HTERT RPE-1 (cell line): Measurements from ENCODE around the gene TAB2.
"Not testable (repeated sequence)": the region's sequence is repeated elsewhere in the genome, so short reads cannot be mapped to it uniquely, and the experiment has no call there.

Experiments used
- in situ Hi-C: fragments of 300-500 bp; cut with MboI; formaldehyde crosslinking; loops from 4 replicates; pipeline ENCODE4 v1.14.3; 2020; ENCODE audit warnings: low sequenced_read_pairs

TAB2 gene

DNA sequence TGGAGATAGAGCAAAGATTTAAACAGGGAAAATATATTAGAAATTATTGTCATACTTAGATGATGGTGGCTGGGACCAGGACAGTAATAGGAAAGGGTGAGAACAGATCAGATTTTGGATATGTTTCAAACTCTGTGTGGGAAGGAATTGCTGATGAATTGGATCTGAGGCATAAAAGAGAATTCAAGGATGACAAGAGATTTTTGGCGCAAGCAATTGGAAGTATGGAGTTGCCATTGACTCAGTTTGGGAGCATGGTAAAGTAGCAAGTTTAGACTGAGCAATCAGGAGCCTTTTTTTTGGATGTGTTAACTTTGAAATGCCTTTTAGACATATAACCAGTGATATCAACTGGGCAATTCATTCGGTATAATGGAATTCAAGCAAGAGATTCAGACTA, 14.4 kb downstream of the TAB2 start:
- in situ Hi-C loops = no loop called here

- in situ Hi-C loops = no loop called here
Measured at GRCh38 chr6:149332602-149333265, 15.2 kb downstream of the TAB2 start.

DNA sequence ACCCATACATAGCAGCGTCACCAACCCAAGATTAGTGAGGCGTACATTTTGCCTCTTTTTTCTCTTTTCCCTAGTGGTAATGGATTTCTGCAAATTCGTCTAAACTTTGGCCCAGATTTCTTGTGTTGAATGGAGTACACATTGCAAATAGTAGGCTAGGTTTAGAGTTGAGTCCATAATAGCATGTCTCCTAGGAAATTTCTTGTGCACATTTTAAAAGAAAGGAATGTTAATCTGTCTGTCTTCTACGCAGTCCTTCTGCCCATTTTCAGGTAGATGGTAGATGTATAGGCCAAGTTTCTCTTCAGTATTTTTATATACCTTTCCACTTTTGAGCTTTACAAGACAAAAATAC, 15.7 kb downstream of the TAB2 start:
- in situ Hi-C loops = no loop called here

GRCh38 chr6:149334201-149334600, 16.7 kb downstream of the TAB2 start:
- in situ Hi-C loops = no loop called here

DNA sequence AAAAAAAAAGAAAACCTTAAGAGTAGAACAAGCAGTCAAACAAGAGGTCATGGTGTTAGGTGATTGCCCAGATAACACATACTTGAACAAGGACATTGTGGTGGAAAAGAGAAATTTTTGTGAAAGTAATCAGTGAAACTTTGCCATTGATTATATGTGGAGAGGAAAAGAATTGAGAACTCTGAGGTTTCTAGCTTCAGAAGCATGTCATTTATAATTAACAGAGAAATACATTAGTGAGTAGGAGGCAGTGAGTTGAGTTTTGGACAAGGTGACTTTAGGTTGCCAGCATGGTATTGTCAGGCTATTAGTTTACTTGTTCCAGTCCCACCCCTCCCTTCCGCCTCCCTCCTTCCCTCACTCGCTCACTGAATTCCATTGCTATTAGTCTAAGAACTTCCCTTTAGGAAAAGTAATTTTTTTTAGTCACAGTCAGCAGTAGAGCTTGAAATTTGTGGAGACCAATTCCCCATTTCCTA, 17.2 kb downstream of the TAB2 start:
- in situ Hi-C loops = no loop called here

DNA sequence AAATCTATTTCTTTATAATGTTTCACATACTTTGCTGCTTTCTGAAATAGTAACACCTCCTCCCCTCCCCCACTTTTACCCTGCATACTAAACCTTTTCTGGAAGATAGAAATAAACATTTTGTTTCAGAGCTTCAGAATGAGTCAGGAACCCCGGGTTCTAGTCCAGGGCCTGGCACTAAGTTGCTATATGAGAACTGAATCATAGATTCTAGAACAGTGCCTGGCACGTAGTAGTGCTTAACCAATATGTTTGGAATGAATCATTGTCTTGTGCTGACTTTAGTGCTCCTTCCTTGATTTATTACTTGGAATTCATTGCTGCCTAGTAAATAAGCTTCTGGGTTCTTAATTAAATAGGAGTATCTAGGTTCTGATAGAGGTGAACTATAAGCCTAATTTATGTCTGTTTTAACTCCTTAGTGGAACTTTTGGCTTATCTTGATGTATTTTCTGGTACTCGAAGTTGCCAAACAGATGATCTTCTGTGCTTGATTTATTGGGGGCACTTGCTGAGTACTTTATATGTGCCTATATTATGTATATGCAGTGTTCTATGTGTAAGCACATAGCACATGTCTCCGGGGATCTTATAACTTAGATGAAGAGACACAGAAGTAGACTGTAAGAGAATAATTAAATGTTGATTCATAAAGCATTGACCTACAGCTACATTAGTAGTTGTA, 18.6 kb downstream of the TAB2 start:
- in situ Hi-C loops = no loop called here

DNA sequence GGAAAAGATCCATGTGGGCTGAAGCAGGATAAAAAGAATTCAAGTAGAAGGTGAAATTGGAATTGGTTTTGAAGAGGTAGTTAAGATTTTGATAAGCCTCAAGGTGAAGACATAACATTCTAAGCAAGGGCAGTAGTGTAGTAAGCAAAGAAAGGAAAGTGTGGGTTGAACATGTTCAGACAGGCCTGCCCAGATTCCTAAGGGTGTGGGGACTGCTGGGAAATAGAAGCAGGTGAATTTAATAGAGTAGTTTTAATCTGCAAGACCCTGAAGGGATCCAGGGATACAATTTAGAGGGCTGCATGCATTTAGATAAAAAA, 19.1 kb downstream of the TAB2 start:
- in situ Hi-C loops = no loop called here

GRCh38 chr6:149337320-149337719, 19.8 kb downstream of the TAB2 start:
- in situ Hi-C loops = no loop called here

- in situ Hi-C loops = no loop called here
Measured at GRCh38 chr6:149340200-149340599, 22.7 kb downstream of the TAB2 start.

DNA sequence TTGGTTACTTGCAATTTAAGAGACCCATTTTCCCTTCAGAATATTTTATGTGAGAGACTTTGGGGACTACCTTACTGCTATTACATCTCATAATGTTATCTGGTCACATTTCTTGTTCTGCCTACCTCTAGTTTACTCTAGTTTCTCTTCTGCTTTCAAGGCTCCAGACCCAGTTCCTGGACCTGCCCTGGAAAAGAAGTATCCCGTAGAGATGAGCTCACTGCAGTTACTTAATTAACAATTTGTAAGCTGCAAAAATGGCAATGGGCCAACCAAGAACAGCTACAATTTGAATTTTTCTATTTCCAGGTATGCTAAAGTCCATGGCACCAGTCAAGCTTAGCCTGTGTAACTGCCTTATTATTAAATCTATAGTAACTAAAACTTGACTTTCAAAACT, 25.0 kb downstream of the TAB2 start:
- in situ Hi-C loops = no loop called here

DNA sequence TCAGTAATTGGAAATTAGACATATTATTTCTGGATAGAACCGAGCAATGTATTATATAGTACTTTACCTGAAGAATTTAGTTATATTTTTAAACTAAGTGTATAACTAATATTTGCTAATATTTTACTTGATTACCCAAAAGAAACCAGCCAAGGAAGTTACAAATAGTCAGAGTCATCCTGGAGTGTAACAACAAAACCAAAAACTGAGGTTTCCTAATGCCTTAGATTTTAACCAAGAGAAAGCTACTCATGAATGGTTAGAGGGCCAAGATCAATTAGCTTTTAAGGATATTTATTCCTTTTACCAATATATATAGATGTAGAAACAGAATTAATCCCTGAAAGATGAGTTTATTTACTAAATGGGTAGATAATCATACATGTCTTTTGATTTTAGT, 26.0 kb downstream of the TAB2 start:
- in situ Hi-C loops = no loop called here

DNA sequence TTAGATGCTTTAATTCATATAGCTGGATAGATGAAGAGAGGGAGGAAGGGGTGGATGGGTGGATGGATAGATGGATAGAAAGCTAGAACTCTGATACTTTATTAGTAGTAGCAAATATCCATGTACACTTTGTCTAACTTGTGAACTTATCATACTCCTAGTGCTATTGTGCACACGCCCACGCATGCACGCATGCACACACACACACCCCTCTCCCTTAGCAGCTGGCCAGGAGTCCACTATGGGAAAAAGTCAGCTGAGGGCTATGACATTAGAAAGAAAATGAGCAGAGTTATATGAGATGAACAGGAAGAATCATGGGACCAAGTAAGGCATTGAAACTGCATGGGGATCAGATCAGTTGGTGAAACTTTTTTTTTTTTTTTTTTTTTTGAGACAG, 28.6 kb downstream of the TAB2 start:
- in situ Hi-C loops = no loop called here

GRCh38 chr6:149347067-149347466, 29.6 kb downstream of the TAB2 start:
- in situ Hi-C loops = no loop called here

DNA sequence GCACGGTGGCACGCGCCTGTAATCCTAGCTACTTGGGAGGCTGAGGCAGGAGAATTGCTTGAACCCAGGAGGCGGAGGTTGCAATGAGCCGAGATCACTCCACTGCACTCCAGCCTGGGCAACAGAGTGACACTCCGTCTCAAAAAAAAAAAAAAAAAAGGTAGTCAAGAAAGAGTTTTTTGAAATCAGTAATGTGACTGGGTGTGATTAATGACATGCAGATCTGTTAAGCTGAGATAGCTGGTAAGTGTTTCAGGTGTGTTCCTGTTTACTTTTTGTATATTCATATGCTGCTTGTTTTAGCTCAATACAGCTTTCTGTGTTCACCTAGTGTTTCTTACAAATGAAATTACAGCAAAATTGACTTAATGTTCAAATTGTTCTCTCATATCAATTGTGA, 31.8 kb downstream of the TAB2 start:
- in situ Hi-C loops = not testable (repeated sequence)

DNA sequence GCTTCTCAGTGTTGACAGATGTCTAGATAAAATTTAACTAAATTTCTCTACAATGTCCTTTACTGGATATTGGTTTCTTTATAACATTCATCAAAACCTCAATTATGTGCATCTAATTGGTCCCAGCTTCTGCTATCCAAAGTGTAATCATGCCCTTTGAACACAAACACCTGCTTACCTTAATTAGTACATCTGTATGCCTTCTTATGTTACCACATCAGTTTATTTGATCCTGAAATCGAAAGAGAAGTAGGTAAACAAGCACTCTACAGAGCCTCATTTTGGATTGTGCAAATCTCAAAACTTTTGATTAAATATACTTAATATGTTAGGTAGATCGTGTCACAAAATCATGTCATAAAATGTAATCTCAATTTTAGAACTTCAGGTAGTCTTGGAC, 36.5 kb downstream of the TAB2 start:
- in situ Hi-C loops = no loop called here

DNA sequence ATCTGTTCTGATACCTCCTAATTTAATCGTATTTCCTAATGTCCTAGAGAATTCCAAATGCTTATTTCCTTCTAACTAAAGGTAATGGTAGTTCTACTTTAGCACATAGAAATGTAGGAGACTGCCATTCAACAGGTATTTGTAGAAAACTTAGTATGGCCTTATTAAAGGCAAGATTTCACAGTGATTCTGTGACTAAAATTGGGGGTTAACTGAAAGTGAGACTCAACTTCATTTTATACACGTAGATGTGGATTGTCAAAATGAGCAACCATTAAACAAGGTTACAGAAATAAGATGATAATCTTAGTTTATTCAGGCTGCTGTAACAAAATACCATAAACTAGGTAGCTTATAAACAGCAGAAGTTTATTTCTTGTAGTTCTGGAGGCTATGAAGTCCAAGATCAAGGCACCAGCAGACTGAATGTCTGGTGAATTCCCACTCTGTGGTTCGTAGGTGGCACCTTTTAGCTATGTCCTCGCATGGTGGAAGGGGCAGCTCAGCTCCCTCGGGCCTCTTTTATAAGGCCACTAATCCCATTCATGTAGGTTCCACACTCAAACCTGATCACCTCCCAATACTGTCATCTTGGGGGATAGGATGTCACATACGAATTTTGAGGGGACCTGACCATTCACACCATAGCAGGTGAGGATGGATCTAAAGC, 38.7 kb downstream of the TAB2 start:
- in situ Hi-C loops = no loop called here

DNA sequence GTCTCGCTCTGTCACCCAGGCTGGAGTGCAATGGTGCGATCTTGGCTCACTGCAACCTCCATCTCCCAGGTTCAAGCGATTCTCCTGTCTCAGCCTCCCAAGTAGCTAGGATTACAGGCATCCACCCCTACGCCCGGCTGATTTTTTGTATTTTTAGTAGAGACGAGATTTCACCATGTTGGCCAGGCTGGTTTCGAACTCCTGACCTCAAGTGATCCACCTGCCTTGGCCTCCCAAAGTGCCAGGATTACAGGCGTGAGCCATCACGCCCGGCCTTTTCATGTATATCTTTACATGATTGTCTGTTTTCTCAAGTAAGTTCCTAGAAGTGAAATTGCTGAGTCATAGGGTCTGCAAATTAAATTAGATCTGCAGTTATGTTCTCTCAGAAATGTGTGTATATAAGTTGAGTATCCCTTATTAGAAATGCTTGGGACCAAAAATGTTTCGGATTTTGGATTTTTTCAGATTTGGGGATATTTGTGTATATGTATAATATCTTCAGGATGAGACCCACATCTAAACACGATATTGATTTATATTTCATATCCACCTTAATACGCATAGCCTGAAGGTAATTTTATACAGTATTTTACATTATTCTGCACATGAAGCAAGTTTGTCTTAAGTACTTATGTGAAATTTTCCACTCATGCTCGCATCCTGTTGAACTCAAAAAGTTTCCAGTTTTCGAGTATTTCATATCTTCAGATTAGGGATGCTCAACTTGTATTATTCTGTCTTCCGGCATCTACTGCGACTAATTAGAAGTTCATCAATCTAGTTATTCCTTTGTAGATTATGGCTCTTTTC, 40.4 kb downstream of the TAB2 start:
- in situ Hi-C loops = no loop called here

DNA sequence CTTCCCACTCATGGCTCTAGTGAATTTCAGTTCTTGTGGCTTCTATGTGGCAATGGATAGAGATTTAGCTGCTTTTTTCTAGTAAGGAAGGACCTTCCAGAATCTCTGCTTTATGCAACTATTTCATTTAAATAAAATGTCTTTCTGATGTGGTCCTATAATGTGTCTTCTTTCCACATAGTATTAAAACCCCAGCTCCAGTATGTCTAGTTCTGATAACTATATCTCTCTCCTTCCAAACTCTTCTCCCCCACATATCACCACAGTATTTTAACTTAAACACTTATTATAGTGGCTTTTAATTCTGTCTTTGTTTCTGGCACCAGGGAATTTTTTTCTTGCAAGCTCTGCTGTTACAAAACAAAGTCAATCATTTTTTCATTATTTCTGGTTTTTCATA, 41.9 kb downstream of the TAB2 start:
- in situ Hi-C loops = no loop called here

DNA sequence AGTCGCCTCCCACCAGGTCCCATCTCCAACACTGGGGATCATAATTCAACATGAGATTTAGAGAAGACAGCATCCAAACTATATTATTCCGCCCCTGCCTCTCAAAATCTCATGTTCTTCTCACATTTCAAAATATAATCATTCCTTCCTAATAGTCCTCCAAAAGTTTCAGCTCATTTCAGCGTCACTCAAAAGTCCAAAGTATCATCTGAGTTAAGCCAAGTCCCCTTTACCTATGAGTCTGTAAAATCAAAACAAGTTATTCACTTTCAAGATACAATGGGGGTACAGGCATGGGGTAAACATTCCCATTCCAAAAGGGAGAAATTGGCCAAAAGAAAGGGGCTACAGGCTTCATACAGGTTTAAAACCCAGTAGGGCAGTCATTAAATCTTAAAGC, 43.0 kb downstream of the TAB2 start:
- in situ Hi-C loops = no loop called here

- in situ Hi-C loops = no loop called here
Measured at GRCh38 chr6:149362289-149362688, 44.8 kb downstream of the TAB2 start.

DNA sequence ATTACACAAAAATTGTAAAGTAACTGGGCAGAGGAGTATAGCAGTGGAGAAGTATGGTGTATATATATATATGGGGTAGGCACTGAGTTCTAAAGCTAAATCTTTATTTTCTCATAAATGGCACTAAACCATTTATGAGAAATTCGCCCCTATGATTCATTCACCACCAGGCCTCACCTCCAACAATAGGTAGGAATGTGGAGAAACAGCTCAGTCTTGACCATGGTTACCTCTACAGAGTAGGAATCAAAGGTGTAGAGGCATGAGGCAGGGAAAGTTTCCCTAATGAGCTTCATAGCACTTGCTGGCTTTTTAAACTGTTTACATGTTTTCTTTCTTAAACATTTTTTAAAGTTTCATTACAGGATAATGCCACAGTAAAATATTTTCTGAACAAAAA, 45.6 kb downstream of the TAB2 start:
- in situ Hi-C loops = no loop called here

DNA sequence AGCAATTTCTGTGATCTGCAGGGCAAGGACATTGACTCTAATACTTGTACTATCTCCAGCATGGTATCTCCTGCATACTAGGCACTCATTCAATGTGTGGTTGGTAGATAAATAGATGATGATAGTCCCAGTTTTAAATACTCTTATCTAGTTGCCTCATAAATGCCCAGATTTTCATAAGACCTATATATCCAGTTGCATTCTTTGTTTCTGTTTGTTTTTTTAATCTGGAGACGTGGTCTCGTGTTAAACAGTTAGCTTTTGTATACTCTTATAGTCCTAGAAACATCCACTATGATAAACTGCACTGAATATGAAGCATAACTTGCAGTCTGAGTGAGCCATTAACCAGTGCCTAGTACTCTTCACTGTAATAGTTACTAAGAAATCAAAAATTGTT, 47.0 kb downstream of the TAB2 start:
- in situ Hi-C loops = no loop called here
